ENCODE measurements around the gene IER5L. TPM values are rescaled to one million over a fixed set of nuclear protein-coding genes. Genes with fewer than 3 reads are reported as not detected.

The IER5L gene
- total RNA-seq, 6 experiments from 2014 or later = 2.7 to 19.8 (median 7.8) TPM

- intact Hi-C loops (cut with DNase I) = loop anchor here in 1 of 2 donors (10.0 kb wide), 1 partner anchor 463 kb away; no protein-coding TSS in a partner anchor
- H3K27me3 ChIP-seq = no peaks in the 10 kb centered on the region
- no peak for DNase-seq
- no peak for TF ChIP-seq POLR2A (IDR thresholded peaks at IDR 0.05)
- TF ChIP-seq CTCF (IDR thresholded peaks at IDR 0.05) = no peak
- H3K4me1 ChIP-seq = no peaks in the 10 kb centered on the region
- no peaks in the 10 kb centered on the region for H3K9me3 ChIP-seq
- no peak overlapping the region for H3K27ac ChIP-seq
- H3K4me3 ChIP-seq = no peak overlapping the region
- WGBS (ENCODE audit: insufficient coverage, low coverage, low lambda C conversion rate, missing lambda C conversion rate) = 76% methylated on average over 6 of the region's 15 CpGs
- ATAC-seq = no peak
- peaks cover 0 to 2% (median 0%) of the 10 kb centered on the region in 4 donors for H3K36me3 ChIP-seq
Measured at GRCh38 chr9:129151469-129151868, 26.6 kb downstream of the IER5L start.

DNA sequence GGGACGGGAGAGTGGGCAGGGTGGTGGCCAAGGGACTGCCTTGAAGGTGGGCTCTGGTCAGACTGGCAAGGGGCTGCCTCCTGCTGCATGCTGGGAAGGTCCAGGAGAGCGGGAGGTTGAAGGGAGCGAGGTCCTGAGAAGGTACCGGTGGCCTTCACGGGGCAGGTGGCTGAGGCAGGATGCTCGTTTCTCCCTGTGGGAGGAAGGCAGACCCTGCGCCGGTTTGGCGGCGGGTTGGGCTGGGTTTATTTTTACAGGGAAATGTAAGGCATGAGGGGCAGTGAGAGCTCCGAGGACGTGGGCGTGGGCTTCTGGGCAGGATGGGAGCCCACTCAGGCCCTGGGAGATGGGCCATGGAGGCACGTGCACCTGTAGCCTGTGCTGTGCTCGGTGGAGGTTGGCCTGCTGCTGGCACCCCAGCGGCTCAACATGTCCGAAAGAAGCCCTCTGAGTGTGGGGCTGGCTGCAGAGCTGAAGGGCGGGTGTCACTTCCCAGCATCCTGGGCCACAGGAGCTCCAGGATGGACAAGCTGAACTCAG lies 27.3 kb downstream of the IER5L start:
- H3K4me1 ChIP-seq = no peaks in the 10 kb centered on the region
- TF ChIP-seq CTCF (IDR thresholded peaks at IDR 0.05) (no peak), POLR2A (IDR thresholded peaks at IDR 0.05) (no peak)
- peaks cover 0 to 2% (median 0%) of the 10 kb centered on the region in 4 donors for H3K36me3 ChIP-seq
- H3K27ac ChIP-seq = no peak overlapping the region
- no peaks in the 10 kb centered on the region for H3K9me3 ChIP-seq
- no peaks in the 10 kb centered on the region for H3K27me3 ChIP-seq
- intact Hi-C loops (cut with DNase I) = loop anchor here in 1 of 2 donors (10.0 kb wide), 1 partner anchor 464 kb away; no protein-coding TSS in a partner anchor
- H3K4me3 ChIP-seq = no peak overlapping the region
- no CpG with 5 or more reads among the region's 18 CpGs for WGBS (ENCODE audit: insufficient coverage, low coverage, low lambda C conversion rate, missing lambda C conversion rate)
- ATAC-seq (no peak), DNase-seq (no peak)

DNA sequence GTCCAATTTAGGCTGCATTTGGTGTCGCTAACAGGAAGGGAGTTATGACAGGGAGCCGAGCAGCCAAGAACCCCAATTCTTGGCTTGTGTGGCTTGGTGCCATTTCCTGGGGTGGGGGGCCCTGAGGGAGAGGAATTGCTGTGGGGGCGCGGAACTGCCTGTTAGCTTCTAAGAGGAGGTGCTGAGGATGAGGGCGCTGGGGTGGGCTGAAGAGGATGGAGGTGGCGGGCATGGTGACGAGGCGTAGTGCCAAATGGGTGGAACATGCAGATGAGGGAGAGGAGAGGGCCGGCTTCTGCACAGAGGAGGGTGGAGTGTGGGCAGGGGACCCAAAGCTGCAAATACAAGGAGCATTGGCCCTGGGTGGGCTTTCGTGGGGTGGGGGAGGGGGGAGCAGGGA lies 27.9 kb downstream of the IER5L start:
- Histone ChIP-seq H3K9me3 (no peaks in the 10 kb centered on the region), H3K27ac (no peak overlapping the region), H3K4me1 (no peaks in the 10 kb centered on the region), H3K36me3 (peaks cover 0 to 2% (median 0%) of the 10 kb centered on the region in 4 donors), H3K4me3 (no peak overlapping the region), H3K27me3 (no peaks in the 10 kb centered on the region)
- intact Hi-C loops (cut with DNase I) = loop anchor here in 1 of 2 donors (10.0 kb wide), 1 partner anchor 465 kb away; no protein-coding TSS in a partner anchor
- 80% methylated on average over 10 of the region's 10 CpGs for WGBS (ENCODE audit: insufficient coverage, low coverage, low lambda C conversion rate, missing lambda C conversion rate)
- no peak for DNase-seq
- TF ChIP-seq POLR2A (IDR thresholded peaks at IDR 0.05) (no peak), CTCF (IDR thresholded peaks at IDR 0.05) (no peak)
- no peak for ATAC-seq

GRCh38 chr9:129149442-129149841 lies 28.6 kb downstream of the IER5L start:
- intact Hi-C loops (cut with DNase I) = no loop called here
- WGBS (ENCODE audit: insufficient coverage, low coverage, low lambda C conversion rate, missing lambda C conversion rate) = 70% methylated on average over 6 of the region's 6 CpGs
- Histone ChIP-seq H3K27ac (no peak overlapping the region), H3K4me3 (no peak overlapping the region), H3K9me3 (no peaks in the 10 kb centered on the region), H3K27me3 (no peaks in the 10 kb centered on the region), H3K36me3 (peaks cover 0 to 2% (median 0%) of the 10 kb centered on the region in 4 donors), H3K4me1 (no peaks in the 10 kb centered on the region)
- ATAC-seq = no peak
- DNase-seq = no peak
- TF ChIP-seq POLR2A (IDR thresholded peaks at IDR 0.05) (no peak), CTCF (IDR thresholded peaks at IDR 0.05) (no peak)
